Measurements from ENCODE around the gene TMEM51.
A peak's percentile ranks its signal among the peaks of the same experiment; 100 is the strongest.
"Not testable (repeated sequence)": the region's sequence is repeated elsewhere in the genome, so short reads cannot be mapped to it uniquely, and the experiment has no call there.

TMEM51 gene

DNA sequence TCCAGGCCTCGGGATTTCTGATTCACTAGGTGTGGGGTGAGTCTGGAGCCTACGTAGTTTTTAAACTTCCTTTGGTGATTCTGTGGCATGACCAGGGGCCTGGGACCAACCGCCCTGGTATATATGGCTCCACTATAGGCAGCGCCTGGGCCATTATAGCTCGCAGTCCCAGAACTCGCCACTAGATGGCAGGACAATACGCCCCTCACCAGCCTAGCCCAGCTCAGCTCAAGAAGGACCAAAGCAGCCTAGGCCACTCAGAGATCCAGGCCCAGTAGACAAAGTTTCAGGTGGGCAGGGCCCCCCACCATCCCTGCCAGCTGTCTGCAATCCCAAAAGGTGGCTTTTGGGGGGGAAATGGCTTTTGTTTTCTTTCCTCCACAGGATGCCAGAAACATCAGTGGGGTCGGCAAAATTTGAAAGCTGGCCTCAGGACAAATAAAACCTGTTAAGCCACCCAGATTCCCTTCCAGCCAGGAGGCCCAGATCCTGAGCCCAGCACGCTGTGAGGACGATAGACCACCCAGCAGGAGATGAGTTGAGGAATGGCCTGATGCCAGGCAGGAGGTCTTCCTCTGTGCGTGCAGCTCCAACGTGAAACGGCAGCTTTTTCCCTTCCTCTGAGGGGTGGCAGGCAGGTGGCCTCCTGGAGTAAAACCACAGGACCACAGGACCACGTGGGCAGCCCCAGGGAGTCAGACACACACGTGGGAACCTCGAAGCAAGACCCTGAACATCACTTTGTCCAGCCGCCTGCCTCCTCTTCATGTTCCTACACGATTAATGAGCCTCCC is 24.8 kb upstream of the TMEM51 start:
- DNase-seq, result peak; percentile 88

GRCh38 chr1:15129944-15130343 is 23.6 kb upstream of the TMEM51 start:
- no peak for DNase-seq

DNA sequence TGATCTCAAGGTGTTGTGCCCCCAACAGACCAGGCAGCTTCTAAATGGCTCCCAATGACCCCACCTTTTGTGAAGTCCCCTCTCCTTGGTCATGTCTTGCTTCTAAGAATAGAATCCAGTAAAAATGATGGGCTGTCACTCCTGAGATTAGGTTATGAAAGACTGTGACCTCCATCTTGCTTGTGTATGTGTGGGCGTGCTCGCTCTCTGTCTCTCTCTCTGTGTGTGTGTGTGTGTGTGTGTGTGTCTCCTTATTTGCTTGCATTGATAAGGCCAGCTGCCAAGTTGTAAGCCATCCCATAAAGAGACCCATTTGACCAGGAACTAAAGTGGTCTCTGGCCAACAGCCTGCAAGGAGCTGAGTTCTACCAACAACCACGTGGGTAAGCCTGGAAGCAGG is 22.9 kb upstream of the TMEM51 start:
- DNase-seq, result no peak

GRCh38 chr1:15132965-15133364 is 20.6 kb upstream of the TMEM51 start:
- DNase-seq, result no peak

DNA sequence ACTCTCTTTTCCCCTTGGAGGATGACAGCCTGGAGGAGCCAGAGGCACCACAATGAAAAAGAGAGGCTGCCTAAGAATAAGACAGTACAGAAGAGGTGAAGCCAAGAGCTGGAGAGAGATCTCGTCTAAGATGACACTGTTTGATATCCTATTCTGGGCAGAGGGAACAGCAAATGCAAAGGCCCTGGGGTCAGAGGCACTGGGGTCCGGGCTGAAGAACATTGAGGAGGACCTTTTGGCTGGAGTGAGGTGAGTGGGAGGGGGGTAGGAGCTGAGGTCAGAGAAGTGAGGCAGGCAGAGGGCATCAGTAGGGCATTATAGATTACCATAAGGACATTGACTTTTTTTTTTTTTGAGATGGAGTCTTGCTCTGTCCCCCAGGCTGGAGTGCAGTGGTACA is 19.3 kb upstream of the TMEM51 start:
- DNase-seq, result no peak

DNA sequence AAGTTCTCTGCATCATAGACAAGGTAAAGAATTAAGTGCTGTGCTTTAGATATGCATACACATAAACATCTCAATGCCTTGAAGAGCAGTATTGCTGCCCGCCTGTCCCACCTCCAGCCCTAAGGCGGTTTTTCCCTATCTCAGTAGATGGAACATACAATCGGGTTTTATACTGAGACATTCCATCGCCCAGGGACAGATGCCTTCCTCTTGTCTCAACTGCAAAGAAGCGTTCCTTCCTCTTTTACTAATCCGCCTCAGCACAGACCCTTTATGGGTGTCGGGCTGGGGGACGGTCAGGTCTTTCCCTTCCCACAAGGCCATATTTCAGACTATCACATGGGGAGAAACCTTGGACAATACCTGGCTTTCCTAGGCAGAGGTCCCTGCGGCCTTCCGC is 17.9 kb upstream of the TMEM51 start:
- DNase-seq, result not testable (repeated sequence)

- DNase-seq, result peak; percentile 89
Observed at GRCh38 chr1:15137809-15138208, 15.7 kb upstream of the TMEM51 start.

DNA sequence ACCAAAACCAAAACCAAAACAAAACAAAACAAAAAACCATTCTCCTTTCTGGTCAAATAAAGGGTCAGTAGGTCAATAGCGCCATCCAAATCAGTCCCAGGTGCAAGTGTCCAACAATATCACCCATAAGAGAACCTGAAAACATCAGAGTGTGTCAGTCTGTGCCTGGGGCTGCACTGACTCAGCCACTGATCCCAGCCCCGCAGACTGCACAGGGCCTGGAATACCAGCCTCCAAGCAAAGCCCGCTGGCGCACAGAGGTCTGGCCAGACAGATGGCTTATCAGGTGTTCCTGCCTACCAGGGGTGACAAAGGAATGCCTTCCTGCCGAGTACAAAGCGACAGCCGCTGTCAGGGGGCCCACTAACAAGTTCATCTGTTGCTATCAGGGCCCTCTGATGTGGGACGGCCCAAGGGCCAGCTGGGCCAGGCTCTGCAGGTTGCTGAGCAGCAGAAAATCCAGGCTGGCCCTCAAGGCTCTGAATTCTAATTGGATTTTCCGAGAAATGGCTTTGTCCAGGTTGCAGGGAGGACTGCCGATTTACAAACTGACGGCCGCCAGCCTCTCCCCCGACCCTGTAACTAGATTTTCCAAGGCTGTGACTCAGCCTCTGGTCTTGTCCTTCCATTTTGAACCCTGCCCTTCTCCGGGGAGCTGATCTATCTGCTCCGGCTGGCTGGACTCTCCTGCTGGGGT is 13.7 kb upstream of the TMEM51 start:
- no peak for DNase-seq

DNA sequence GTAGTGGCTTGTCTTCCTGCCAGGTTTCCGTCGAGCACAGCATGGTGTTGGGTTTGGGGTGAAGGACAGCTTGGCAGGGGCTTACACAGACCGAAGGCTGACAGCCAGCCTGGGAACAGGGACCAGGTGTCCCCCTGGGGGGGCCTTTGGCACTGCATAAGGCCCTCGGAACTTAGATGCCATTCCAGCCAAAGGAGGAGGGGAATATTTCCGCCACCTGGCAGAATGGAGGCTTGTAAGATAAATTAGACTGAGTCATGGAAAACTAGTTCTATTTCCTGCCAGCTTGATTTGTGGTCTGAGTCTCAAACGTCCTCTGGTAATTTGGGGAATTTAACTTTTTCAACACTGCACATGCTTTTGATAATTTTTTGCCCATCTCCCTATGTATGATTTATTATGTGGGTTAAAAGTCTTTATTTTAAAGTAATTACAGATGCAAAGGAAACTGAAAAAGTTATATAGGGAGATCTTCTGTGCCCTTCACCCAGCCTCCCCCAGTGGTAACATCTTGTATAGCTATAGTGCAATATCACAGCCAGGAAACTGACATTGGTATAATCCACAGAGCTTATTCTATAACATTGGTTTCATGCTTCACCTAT is 11.5 kb upstream of the TMEM51 start:
- DNase-seq, result peak; percentile 39

DNA sequence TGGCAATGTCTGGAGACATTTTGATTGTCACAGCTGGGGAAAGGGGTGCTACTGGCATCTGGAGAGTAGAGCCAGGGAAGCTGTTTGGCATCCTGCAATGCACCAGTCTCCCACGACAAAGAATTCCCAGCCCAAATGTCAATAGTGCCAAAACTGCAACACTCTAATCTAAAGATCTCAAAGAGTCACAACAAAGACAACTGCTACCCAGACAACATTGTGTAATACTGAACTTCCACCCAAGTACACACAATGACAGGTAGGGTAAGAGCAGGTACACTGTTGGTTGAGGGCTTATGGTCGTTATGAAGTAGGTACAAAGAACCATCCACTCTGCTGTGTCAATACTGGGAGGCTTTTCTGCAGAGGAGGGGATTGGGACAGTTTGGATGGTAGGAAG is 8.2 kb upstream of the TMEM51 start:
- DNase-seq, result no peak

GRCh38 chr1:15146142-15146680 is 7.3 kb upstream of the TMEM51 start:
- peak; percentile 65 for DNase-seq

DNA sequence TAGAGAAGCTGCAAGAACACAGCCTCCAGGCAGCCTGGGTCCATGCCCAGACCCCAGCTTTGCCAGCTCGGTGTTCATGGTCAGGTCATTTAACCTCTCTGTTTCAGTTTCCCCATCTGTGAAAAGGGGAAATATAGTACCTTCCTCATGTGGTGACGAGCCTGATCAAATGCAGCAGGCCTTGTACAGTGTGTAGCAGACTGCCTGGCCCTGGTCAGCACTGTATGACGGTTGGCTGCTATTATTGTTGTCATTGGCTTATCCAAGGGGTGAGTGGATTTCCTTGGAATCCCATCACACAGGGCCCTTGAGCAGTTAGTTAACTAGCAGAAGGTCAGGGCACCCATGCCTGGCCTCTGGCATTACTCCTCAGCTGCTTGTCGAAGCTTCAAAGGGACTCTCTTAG is 6.6 kb upstream of the TMEM51 start:
- DNase-seq, result peak; percentile 66

GRCh38 chr1:15148004-15148403 is 5.5 kb upstream of the TMEM51 start:
- DNase-seq, result no peak

GRCh38 chr1:15148475-15148874 is 5.1 kb upstream of the TMEM51 start:
- no peak for DNase-seq

- no peak for DNase-seq
Observed at GRCh38 chr1:15148941-15149340, 4.6 kb upstream of the TMEM51 start.

DNA sequence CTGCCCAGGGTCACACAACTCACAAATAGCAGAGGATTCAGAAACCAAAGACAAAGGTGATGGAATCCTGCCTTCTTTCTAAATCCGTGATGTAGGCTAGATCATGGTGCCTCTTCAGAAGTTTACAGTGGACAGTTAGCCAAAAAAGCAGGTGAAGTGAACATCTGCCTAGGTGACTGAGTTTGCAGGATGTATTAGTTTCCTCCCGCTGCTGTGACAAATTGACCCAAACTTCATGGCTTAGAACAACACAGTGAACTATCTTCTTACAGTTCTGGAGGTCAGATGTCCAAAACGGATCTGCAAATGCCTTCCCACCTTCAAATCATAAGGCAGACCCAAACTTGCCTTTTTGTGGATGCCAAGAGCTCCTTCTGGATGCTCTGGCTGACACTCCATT is 3.2 kb upstream of the TMEM51 start:
- DNase-seq, result no peak

DNA sequence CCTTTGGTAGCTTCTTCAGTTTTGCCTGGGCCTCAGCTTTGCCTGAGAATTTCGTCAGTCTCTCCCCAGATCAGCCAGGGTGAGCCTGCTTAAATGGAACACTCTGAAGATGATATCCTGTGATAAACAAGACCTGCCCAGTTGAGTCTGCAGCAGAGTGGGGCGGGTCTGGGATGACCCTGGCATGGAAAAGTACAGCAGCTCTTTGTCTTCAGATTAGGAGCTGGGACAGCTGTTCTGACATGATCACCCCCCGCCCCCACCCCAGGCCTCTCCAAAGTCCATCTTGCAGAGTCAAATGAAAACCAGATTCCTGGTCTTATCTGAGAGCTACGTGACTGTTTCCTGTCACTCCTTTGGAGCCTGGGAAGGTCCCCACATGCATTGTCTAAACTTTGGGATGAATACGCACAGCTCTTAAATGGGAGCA is 2.2 kb upstream of the TMEM51 start:
- DNase-seq, result no peak

GRCh38 chr1:15151871-15152270 is 1.7 kb upstream of the TMEM51 start:
- DNase-seq, result no peak

GRCh38 chr1:15152318-15153183 is 996 bp upstream of the TMEM51 start:
- DNase-seq, result peak; percentile 87

DNA sequence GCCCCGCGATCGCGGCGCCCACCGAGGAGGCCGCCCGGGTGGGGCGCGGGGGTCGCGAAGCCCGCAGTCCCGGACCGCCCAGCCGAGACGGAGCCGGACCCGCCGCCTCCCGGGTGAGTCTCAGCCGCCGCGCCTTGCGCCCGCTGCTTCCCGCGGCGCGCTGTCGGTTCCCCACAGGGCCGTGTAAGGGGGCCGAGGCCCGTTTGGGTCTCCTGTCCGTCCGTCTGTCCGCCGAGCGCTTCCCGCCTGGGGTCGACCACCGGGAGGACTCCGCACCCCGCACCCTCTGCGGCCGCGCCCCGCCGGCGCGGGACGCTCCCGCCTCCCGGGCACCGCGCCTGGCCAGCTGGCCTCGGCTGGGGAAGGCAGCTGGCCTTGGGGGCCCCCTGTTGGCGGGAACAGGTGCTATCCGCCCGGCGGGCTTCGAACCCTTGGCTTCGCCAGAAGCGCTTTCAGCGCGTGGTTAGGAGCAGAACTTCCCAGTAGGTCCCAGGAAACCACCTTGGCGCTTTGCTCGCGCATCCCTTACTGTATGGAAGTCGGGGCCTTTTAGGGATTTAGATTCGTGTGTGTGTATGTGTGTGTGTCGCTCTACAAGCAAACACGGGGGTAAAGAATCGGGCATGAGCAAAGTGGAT is 414 bp downstream of the TMEM51 start:
- DNase-seq, result peak; percentile 82

- peak; percentile 47 for DNase-seq
Observed at GRCh38 chr1:15154480-15155036, 1.0 kb downstream of the TMEM51 start.

GRCh38 chr1:15155191-15155590 is 1.6 kb downstream of the TMEM51 start:
- no peak for DNase-seq
